Measurements from ENCODE around the gene GBP1.

GRCh38 chr1:89025928-89026327 is 39.1 kb downstream of the GBP1 start:
- TF ChIP-seq CTCF (IDR thresholded peaks at IDR 0.05) (no peak), POLR2A (IDR thresholded peaks at IDR 0.05) (no peak)
